K562 (cell line): Measurements from ENCODE around the gene ZNF81. TPM values are rescaled to one million over a fixed set of nuclear protein-coding genes. Genes with fewer than 3 reads are reported as not detected.

Source experiments
- ATAC-seq: fragments of 200-7000 bp; cut with Tn5 transposase; 3 replicates; pipeline ENCODE4 v1.9.1; 2020; ENCODE audit warnings: moderate library complexity
- BruUV-seq: library from RNA; stranded (reverse); fragments of 400-500 nt; replicated peaks from 2 replicates; lab custom pipeline; 2021; lab: Mats Ljungman, UMichigan
- CTCF ChIA-PET: fragments of 300-600 bp; formaldehyde crosslinking; extraction: SDS; loops from one replicate; lab custom pipeline; 2021; ENCODE audit warnings: low intra/inter-chr PET ratio; lab: Yijun Ruan, JAX
- POLR2A ChIA-PET: fragments of 300-600, 350-650 bp; sonication (Branson Sonifier 250); formaldehyde crosslinking; extraction: SDS; loops from one replicate; lab custom pipeline; 2021; ENCODE audit warnings: antibody characterized with exemption, inconsistent platforms; lab: Yijun Ruan, JAX
- DNase-seq, 4 experiments: peaks; one replicate each; pipeline versions ENCODE4 v3.0.0 to v3.0.0-alpha.2; 2011 to 2018; ENCODE audit warnings: low spot score in 3 of 4, mixed read lengths in 3 of 4; ENCODE audit errors: extremely low read depth in 1 of 4
- FAIRE-seq: peaks from 2 replicates; lab custom pipeline; 2011; peaks lifted over from hg19 to GRCh38; lab: Jason Lieb, UNC
- H2AFZ ChIP-seq: 2 replicates; pipeline ENCODE4 v1.6.0; 2011; ENCODE audit warnings: low read depth, low read length, control low read depth, inconsistent platforms
- H3K27ac ChIP-seq: fragments of 200-600 bp; 3 replicates; pipeline ENCODE4 v1.8.0; 2011; ENCODE audit warnings: low read depth, mild to moderate bottlenecking, control low read depth, inconsistent platforms, low read length, moderate library complexity, mixed read lengths; ENCODE audit errors: extremely low read depth
- H3K27me3 ChIP-seq, 2 experiments: fragments of 300-600 bp in 1 of 2; 2 replicates in 1 of 2; 3 replicates in 1 of 2; pipeline versions ENCODE4 v1.6.0 to v1.8.0; 2011; ENCODE audit warnings: inconsistent platforms in 2 of 2, low read length in 2 of 2, mild to moderate bottlenecking in 1 of 2, mixed read lengths in 1 of 2, moderate library complexity in 1 of 2; ENCODE audit not compliant: control insufficient read depth in 2 of 2, insufficient read depth in 2 of 2
- H3K36me3 ChIP-seq: fragments of 300-600 bp; 3 replicates; pipeline ENCODE4 v1.8.0; 2011; ENCODE audit warnings: mild to moderate bottlenecking, low read length, inconsistent platforms; ENCODE audit not compliant: control insufficient read depth, insufficient read depth
- H3K4me1 ChIP-seq, 2 experiments: fragments of 200-600 bp in 1 of 2; replicated peaks in 1 of 2; 2 replicates in 1 of 2; 3 replicates in 1 of 2; pipeline versions ENCODE4 v1.5.1 to v1.8.0; 2011; ENCODE audit warnings: inconsistent platforms in 2 of 2, low read length in 2 of 2, mild to moderate bottlenecking in 1 of 2, mixed read lengths in 1 of 2, moderate library complexity in 1 of 2; ENCODE audit not compliant: control insufficient read depth in 2 of 2, insufficient read depth in 2 of 2
- H3K4me2 ChIP-seq: 2 replicates; pipeline ENCODE4 v1.6.1; 2011; ENCODE audit warnings: low read length, control low read depth, inconsistent platforms, mixed read lengths; ENCODE audit not compliant: insufficient read depth
- H3K4me3 ChIP-seq: fragments of 200-600 bp; sonication (generic), shearing (Covaris generic); 2 replicates; pipeline ENCODE4 v1.5.1; 2016; ENCODE audit warnings: control low read depth, inconsistent platforms
- H3K79me2 ChIP-seq: fragments of 200-600 bp; 3 replicates; pipeline ENCODE4 v1.8.0; 2011; ENCODE audit warnings: low read length, inconsistent platforms; ENCODE audit not compliant: control insufficient read depth, insufficient read depth
- H3K9ac ChIP-seq, 2 experiments: 2 replicates each; pipeline versions ENCODE4 v1.6.0 to v1.6.1; 2011; ENCODE audit warnings: low read depth in 2 of 2, low read length in 2 of 2, control low read depth in 1 of 2, inconsistent platforms in 1 of 2, mild to moderate bottlenecking in 1 of 2, mixed read lengths in 1 of 2; ENCODE audit not compliant: insufficient read depth in 1 of 2
- H3K9me1 ChIP-seq: one replicate; pipeline ENCODE4 v1.6.0; 2011; ENCODE audit warnings: inconsistent platforms, mild to moderate bottlenecking, low read length, moderate library complexity; ENCODE audit not compliant: control insufficient read depth, insufficient read depth
- H3K9me3 ChIP-seq: replicated peaks from 2 replicates; pipeline ENCODE4 v1.5.1; 2011; ENCODE audit warnings: low read depth, low read length, inconsistent platforms; ENCODE audit not compliant: control insufficient read depth, insufficient read depth
- H4K20me1 ChIP-seq: replicated peaks from 2 replicates; pipeline ENCODE4 v1.6.1; 2011; ENCODE audit warnings: low read length, inconsistent platforms, mixed read lengths; ENCODE audit not compliant: control insufficient read depth, insufficient read depth
- BCL6 ChIP-seq: fragments of 250-450 bp; sonication (Bioruptor Pico); IDR thresholded peaks from 2 replicates; pipeline ENCODE4 v1.4.0; 2020
- COPS2 ChIP-seq: fragments of 450-650 bp; conservative IDR thresholded peaks from 2 replicates; pipeline ENCODE4 v1.6.1; 2016; ENCODE audit warnings: mild to moderate bottlenecking, moderate library complexity
- DLX4 ChIP-seq: fragments of 250-450 bp; sonication (Bioruptor Pico); IDR thresholded peaks from 2 replicates; pipeline ENCODE4 v1.6.1; 2021; ENCODE audit warnings: mild to moderate bottlenecking
- HEY1 ChIP-seq: fragments of 250-450 bp; sonication (Bioruptor Pico); IDR thresholded peaks from 2 replicates; pipeline ENCODE4 v1.5.0; 2020; ENCODE audit warnings: mild to moderate bottlenecking, moderate library complexity, borderline replicate concordance
- HIVEP1 ChIP-seq: fragments of 250-450 bp; sonication (Bioruptor Pico); IDR thresholded peaks from 2 replicates; pipeline ENCODE4 v1.4.0; 2020; ENCODE audit warnings: mild to moderate bottlenecking
- HMGXB4 ChIP-seq: sonication (generic); formaldehyde crosslinking; IDR thresholded peaks from 2 replicates; pipeline ENCODE4 v1.8.1; 2023; ENCODE audit warnings: mild to moderate bottlenecking, missing genetic modification reagents
- MAFK ChIP-seq: IDR thresholded peaks from 2 replicates; pipeline ENCODE4 v1.6.1; 2011; ENCODE audit warnings: low read length, improper control_type of control experiment
- NCOA4 ChIP-seq: fragments of 450-650 bp; IDR thresholded peaks from 2 replicates; pipeline ENCODE4 v1.6.1; 2018; ENCODE audit warnings: mild to moderate bottlenecking; ENCODE audit not compliant: partially characterized antibody
- NR0B1 ChIP-seq: fragments of 450-650 bp; IDR thresholded peaks from one replicate; pipeline ENCODE4 v1.6.1; 2018; ENCODE audit warnings: mild to moderate bottlenecking, moderate library complexity; ENCODE audit not compliant: partially characterized antibody
- SAFB2 ChIP-seq: fragments of 200-400 bp; formaldehyde crosslinking; IDR thresholded peaks from 2 replicates; pipeline ENCODE4 v1.6.1; 2018; ENCODE audit warnings: borderline replicate concordance, low read length, low read depth, moderate library complexity; ENCODE audit not compliant: severe bottlenecking
- SNRNP70 ChIP-seq: fragments of 200-400 bp; formaldehyde crosslinking; optimal IDR thresholded peaks from 2 replicates; pipeline ENCODE3; 2017; ENCODE audit warnings: low read depth, low read length
- USF1 ChIP-seq: sonication (generic); formaldehyde crosslinking; IDR thresholded peaks from 2 replicates; pipeline ENCODE4 v1.9.0; 2022; ENCODE audit warnings: mild to moderate bottlenecking, missing genetic modification reagents
- ZNF217 ChIP-seq: sonication (generic); formaldehyde crosslinking; IDR thresholded peaks from 2 replicates; pipeline ENCODE4 v1.8.0; 2022; ENCODE audit warnings: mild to moderate bottlenecking, missing genetic modification reagents
- ZNF3 ChIP-seq: fragments of 250-450 bp; sonication (Bioruptor Pico); IDR thresholded peaks from 2 replicates; pipeline ENCODE4 v1.5.0; 2021; ENCODE audit warnings: mild to moderate bottlenecking, moderate library complexity
- ZNF551 ChIP-seq: fragments of 250-450 bp; sonication (Bioruptor Pico); IDR thresholded peaks from 2 replicates; pipeline ENCODE4 v1.5.0; 2021; ENCODE audit warnings: mild to moderate bottlenecking, moderate library complexity
- WGBS: fragments of 100-300 bp; shearing (Covaris generic); methylation state at CpG from one replicate; pipeline ENCODE4 v1.1.6; 2016; ENCODE audit warnings: low coverage, mixed read lengths; ENCODE audit not compliant: insufficient coverage; ENCODE audit errors: missing lambda C conversion rate; 5-methylcytosine and 5-hydroxymethylcytosine counted together
- in situ Hi-C: fragments of 300-500 bp; cut with MboI; formaldehyde crosslinking; loops from 4 replicates; pipeline ENCODE4 v1.15.0; 2018; ENCODE audit warnings: inconsistent platforms, mixed read lengths
- intact Hi-C: fragments of 100-400 bp; cut with micrococcal nuclease; formaldehyde crosslinking; loops from 2 replicates; pipeline ENCODE4 v1.14.2; 2022
- polyA plus RNA-seq, 8 experiments: library from polyadenylated mRNA; depleted of rRNA in 4 of 8; stranded (reverse) in 5 of 8; unstranded in 3 of 8; fragments of >200 nt; fragmentation: Nextera tagmentation in 2 of 8; fragmentation: Illumina TruSeq in 1 of 8; extraction: Ambion mirVana in 2 of 8; extraction: Trizol in 1 of 8; gene quantifications; 2 replicates each; pipeline versions ENCODE4 v1.2.1 to v1.2.3, GENCODE V29; 2011 to 2014; ENCODE audit warnings: inconsistent platforms in 1 of 8, missing spikeins in 1 of 8
- total RNA-seq, 7 experiments: library from RNA; depleted of rRNA in 6 of 7; stranded (reverse); fragments of >200 nt in 6 of 7; fragmentation: Illumina TruSeq in 2 of 7; extraction: Trizol in 2 of 7; gene quantifications; 2 replicates each; pipeline versions ENCODE4 v1.2.1 to v1.2.3, GENCODE V29; 2011 to 2021; ENCODE audit warnings: low replicate concordance in 1 of 7
- TF ChIP-seq, protein P1 (sequence below), 3 experiments: fragments of 200-800 bp in 1 of 3; sonication (Bioruptor generic) in 1 of 3; sonication (generic) in 1 of 3; formaldehyde crosslinking in 1 of 3; IDR thresholded peaks; 2 replicates each; pipeline versions ENCODE4 v1.6.1 to v1.8.0; 2016 to 2022; ENCODE audit warnings: mild to moderate bottlenecking in 2 of 3, missing compliant biosample characterization in 2 of 3, missing genetic modification characterization in 2 of 3, missing genetic modification reagents in 1 of 3

Gene ZNF81
- total and polyA plus RNA-seq, 9 of the 15 experiments (the other 6 are each of a cell fraction or from before 2014, with no cell fraction given), result 2.4 to 9.6 (median 4.9) TPM

- TF ChIP-seq DLX4 (CRISPR knock-in tag), result no peak
- no peak for TF ChIP-seq ZNF3
- TF ChIP-seq HMGXB4, result no peak
- TF ChIP-seq ZNF551 (CRISPR knock-in tag), result no peak
These were observed 27.6 kb downstream of the ZNF81 start (continued) for GRCh38 chrX:47864300-47864699.

DNA sequence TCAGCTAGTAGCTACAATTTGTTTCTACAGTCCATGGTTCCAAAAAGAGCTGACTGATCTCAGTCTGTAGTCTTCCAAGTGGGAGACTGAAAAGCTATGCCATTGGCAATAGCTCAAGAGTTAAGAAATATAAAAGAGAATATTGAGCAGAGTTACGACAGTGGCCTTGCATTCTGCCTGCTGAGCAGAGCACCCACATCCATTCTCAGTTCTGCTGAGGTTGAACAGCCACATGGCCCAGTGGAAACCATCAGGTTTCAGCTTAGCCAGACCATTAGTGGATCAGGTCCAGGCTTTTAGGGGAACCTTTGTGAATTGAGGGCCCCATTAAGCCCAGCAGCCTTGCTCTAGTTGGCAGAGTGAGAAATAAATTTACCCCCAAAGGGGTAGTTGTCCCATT, 28.1 kb downstream of the ZNF81 start:
- Histone ChIP-seq H3K9me3 (no peaks in the 10 kb centered on the region), H3K27ac (no peak overlapping the region), H3K4me1 (no peaks in the 10 kb centered on the region), H3K9me1 (no peaks in the 10 kb centered on the region), H3K9ac (no peak overlapping the region), H3K36me3 (no peaks in the 10 kb centered on the region; the same call in 2 of the 3 replicates), H4K20me1 (no peaks in the 10 kb centered on the region), H3K79me2 (no peaks in the 10 kb centered on the region), H3K27me3 (no peaks in the 10 kb centered on the region), H3K4me2 (no peak overlapping the region), H2AFZ (no peak overlapping the region), H3K4me3 (no peak overlapping the region)
- no peak for ATAC-seq
- FAIRE-seq, result no peak
- in situ Hi-C loops (loop anchor here (25.0 kb wide), 1 partner anchor 623 kb away; the partner anchor contains the start of gene FTSJ1), intact Hi-C loops (no loop called here)
- CTCF ChIA-PET, result no interaction called here
- BruUV-seq, result no TSS peak
- no peak for DNase-seq
- 88% methylated on average over 1 of the region's 1 CpG for WGBS
- POLR2A ChIA-PET, result interaction anchor here (1.4 kb wide), 1 partner anchor 58 kb away, joined by 3 read pairs; no protein-coding TSS in a partner anchor
- TF ChIP-seq, protein P1, sequence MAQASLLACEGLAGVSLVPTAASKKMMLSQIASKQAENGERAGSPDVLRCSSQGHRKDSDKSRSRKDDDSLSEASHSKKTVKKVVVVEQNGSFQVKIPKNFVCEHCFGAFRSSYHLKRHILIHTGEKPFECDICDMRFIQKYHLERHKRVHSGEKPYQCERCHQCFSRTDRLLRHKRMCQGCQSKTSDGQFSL (CRISPR knock-in tag; IDR thresholded peaks at IDR 0.05), result no peak
- TF ChIP-seq, protein P1 (tag; IDR thresholded peaks at IDR 0.05), result no peak
- no peak for TF ChIP-seq HEY1
- TF ChIP-seq NR0B1, result no peak
- no peak for TF ChIP-seq SAFB2
- no peak for TF ChIP-seq BCL6
- no peak for TF ChIP-seq COPS2
- TF ChIP-seq SNRNP70, result no peak
- TF ChIP-seq NCOA4, result no peak
- no peak for TF ChIP-seq ZNF217 (CRISPR knock-in tag)
- no peak for TF ChIP-seq USF1 (CRISPR knock-in tag)
- no peak for TF ChIP-seq HIVEP1 (CRISPR knock-in tag)
- no peak for TF ChIP-seq MAFK
